ENCODE data around the gene TXNL4A.

The TXNL4A gene

GRCh38 chr18:79955302-79956075, 32.9 kb downstream of the TXNL4A start:
- H3K27me3 ChIP-seq (ENCODE audit: insufficient read depth, low read depth, severe bottlenecking), result no peaks in the 10 kb centered on the region
- H3K27ac ChIP-seq, result no peak overlapping the region
- peaks cover 11% of the 10 kb centered on the region for H3K36me3 ChIP-seq
- H3K4me3 ChIP-seq (ENCODE audit: low read depth, low read length), result no peak overlapping the region
- TF ChIP-seq CTCF (IDR thresholded peaks at IDR 0.05; ENCODE audit: low read depth, low read length), result no peak
- no peak for DNase-seq
- no peaks in the 10 kb centered on the region for H3K9me3 ChIP-seq (ENCODE audit: severe bottlenecking)

DNA sequence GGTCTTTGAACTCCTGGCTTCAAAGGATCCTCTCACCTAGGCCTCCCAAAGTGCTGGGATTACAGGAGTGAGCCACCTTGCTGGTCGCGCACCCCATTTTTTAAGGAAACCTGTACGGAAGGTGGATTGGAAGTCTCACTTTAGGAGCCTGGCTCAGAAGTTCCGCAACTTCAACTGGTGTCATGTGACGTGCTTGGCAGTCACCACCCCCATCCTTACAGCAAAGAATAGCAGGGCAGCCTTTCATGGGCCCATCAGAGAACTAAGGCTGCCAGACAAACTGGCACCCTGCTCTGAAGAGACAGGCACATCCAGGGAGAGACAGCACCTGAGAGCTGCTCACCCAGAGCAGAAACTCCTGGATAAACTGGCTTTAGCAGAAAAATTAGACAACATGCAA, 33.6 kb downstream of the TXNL4A start:
- no peak for TF ChIP-seq CTCF (IDR thresholded peaks at IDR 0.05; ENCODE audit: low read depth, low read length)
- Histone ChIP-seq H3K27me3 (ENCODE audit: insufficient read depth, low read depth, severe bottlenecking) (no peaks in the 10 kb centered on the region), H3K4me3 (ENCODE audit: low read depth, low read length) (no peak overlapping the region), H3K27ac (no peak overlapping the region), H3K9me3 (ENCODE audit: severe bottlenecking) (no peaks in the 10 kb centered on the region), H3K36me3 (peaks cover 18% of the 10 kb centered on the region)
- DNase-seq, result no peak

GRCh38 chr18:79953971-79954651, 34.3 kb downstream of the TXNL4A start:
- no peaks in the 10 kb centered on the region for H3K27me3 ChIP-seq (ENCODE audit: insufficient read depth, low read depth, severe bottlenecking)
- no peak for DNase-seq

GRCh38 chr18:79952996-79953559, 35.3 kb downstream of the TXNL4A start:
- DNase-seq, result no peak
- Histone ChIP-seq H3K4me3 (ENCODE audit: low read depth, low read length) (no peak overlapping the region), H3K27ac (no peak overlapping the region), H3K9me3 (ENCODE audit: severe bottlenecking) (no peaks in the 10 kb centered on the region), H3K27me3 (ENCODE audit: insufficient read depth, low read depth, severe bottlenecking) (no peaks in the 10 kb centered on the region), H3K36me3 (peaks cover 35% of the 10 kb centered on the region)
- no peak for TF ChIP-seq CTCF (IDR thresholded peaks at IDR 0.05; ENCODE audit: low read depth, low read length)

More at GRCh38 chr18:79953971-79954651, 34.3 kb downstream of the TXNL4A start:
- H3K36me3 ChIP-seq, result peaks cover 25% of the 10 kb centered on the region
- H3K9me3 ChIP-seq (ENCODE audit: severe bottlenecking), result no peaks in the 10 kb centered on the region
- no peak overlapping the region for H3K27ac ChIP-seq
- no peak overlapping the region for H3K4me3 ChIP-seq (ENCODE audit: low read depth, low read length)
- TF ChIP-seq CTCF (IDR thresholded peaks at IDR 0.05; ENCODE audit: low read depth, low read length), result no peak

GRCh38 chr18:79952456-79952995, 35.8 kb downstream of the TXNL4A start:
- Histone ChIP-seq H3K27me3 (ENCODE audit: insufficient read depth, low read depth, severe bottlenecking) (no peaks in the 10 kb centered on the region), H3K4me3 (ENCODE audit: low read depth, low read length) (peak overlapping the region; percentile 81), H3K27ac (peak overlapping the region; percentile 90), H3K36me3 (peaks cover 40% of the 10 kb centered on the region), H3K9me3 (ENCODE audit: severe bottlenecking) (no peaks in the 10 kb centered on the region)
- DNase-seq, result no peak
- no peak for TF ChIP-seq CTCF (IDR thresholded peaks at IDR 0.05; ENCODE audit: low read depth, low read length)
